HG03108 (cell line): ENCODE data around the gene NPY5R.

Experiments
- ATAC-seq: cut with Tn5 transposase; IDR thresholded peaks from one replicate; pipeline ENCODE4 v1.9.1; 2021; ENCODE audit warnings: moderate library complexity; ENCODE audit not compliant: unreplicated experiment

Gene NPY5R

DNA sequence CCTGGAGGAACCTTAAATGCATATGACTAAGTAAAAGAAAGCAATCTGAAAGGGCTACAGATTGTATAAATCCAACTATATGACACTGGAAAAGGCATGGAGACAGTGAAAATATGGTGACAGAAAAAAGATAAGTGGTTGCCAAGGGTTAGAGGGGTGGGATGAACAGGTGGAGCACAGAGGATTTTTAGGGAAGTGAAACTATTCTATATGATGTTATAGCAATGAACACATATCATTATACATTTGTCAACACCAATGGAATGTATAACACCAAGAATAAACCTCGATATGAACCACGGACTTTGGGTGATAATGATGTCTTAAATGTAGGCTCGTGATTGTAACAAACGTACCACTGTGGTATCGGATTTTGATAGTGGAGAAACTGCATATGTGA is 40.7 kb downstream of the NPY5R start:
- no peak for ATAC-seq

DNA sequence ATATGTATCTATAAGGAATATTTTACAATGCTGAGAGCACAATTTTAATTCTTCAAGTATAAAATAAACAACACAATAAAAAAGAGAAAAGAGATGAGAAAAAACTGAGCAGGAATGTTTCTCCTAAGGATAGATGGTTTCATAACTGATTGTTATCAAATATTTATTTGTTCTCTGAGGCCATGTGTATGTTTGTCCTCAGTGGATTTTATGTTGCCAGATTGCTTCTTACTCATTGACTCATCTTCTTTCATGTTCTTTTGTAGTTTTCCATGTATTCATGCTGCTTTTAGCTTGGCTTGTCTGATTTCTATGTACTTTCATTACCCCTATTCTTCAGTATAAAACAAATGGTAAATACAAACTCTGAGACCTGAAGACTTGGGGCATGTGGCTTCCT is 41.2 kb downstream of the NPY5R start:
- ATAC-seq: no peak

- ATAC-seq: no peak
Measured at GRCh38 chr4:163385466-163385865, 41.8 kb downstream of the NPY5R start.

DNA sequence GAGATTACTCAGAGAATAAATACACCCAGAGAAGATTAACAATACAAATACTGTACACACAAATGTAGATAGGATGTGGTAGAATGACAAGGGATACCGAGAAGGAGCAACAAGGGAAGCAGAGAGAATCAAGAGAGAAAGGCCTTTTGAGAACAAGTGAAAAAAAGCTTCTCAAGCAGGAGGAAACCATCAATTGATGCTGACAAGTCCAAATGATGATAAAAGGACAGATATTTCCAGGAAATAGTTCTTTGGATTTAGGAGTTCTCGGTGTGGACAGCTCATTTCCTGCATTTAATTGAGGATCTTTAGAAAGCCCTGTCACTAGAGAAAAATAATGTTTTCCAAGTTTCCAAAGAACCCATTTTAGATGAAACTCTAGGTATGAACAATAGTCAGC is 48.1 kb downstream of the NPY5R start:
- no peak for ATAC-seq

GRCh38 chr4:163392328-163392727 is 48.6 kb downstream of the NPY5R start:
- ATAC-seq: no peak

DNA sequence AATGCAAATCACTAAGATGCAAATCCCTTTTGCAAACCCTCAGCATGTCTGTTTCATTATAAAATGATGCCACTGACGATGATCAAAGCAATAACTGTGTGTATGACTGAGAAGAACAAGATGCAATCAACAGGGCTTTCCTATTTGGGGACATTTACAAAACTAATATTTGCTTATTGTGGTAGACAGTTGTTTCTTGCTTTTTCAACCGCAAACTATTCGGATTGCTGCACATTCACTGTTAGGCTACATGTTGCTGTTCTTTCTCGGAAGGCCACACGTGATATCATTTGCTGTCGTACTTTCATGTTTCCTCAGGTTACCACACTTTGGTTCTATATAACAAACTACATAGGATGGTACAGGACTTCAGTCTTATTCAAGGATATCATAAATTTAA is 49.8 kb downstream of the NPY5R start:
- no peak for ATAC-seq

- no peak for ATAC-seq
Measured at GRCh38 chr4:163395055-163395454, 51.4 kb downstream of the NPY5R start.

DNA sequence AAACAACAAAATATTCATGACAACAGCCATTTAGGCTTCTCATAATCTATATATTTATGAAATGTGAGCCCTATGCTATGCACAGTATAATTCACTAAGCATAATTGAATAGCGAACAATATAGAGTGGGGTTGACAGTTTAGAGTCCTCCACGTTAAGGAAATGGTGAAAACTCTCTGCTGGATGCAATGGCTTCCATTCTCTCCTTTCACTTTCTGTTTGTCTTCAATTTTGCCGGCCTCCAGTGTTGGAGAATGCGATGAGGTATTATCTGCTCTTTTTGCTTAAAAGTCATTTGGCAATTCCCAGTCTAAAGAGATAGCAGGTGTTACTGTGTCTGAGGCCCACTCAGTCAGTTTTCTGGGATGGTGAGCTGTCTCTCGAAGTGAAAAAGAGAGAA is 52.1 kb downstream of the NPY5R start:
- no peak for ATAC-seq

- no peak for ATAC-seq
Measured at GRCh38 chr4:163398238-163398637, 54.5 kb downstream of the NPY5R start.

DNA sequence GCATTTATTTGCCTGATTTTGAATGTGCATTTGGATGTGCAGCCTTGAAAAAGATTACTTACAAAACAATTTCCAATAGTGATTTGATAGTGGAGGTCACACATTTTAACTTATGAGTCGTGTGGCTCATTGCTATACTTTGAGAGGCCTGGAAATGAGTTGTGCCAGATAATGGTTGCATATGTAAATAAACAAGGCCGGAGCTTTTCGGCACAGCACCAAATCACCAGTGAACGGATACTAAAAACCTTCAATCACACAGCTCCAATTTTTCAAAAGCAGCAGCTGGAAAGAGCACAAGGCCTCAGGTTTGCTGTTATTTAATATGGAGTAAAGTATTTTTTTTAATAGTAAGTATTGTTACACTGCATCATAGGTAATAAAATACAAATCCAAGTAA is 57.2 kb downstream of the NPY5R start:
- ATAC-seq: no peak
